Endothelial cell of umbilical vein (primary cell): ENCODE data around the gene ZBTB20.

Experiments
- CTCF ChIP-seq, 2 donors: IDR thresholded peaks; 1 replicate in 1 of 2; 2 replicates in 1 of 2; pipeline ENCODE4 v1.5.1; 2011; ENCODE audit warnings: low read length in 2 of 2, mild to moderate bottlenecking in 2 of 2, moderate library complexity in 2 of 2, control low read depth in 1 of 2, inconsistent platforms in 1 of 2, low read depth in 1 of 2; ENCODE audit not compliant: insufficient read depth in 1 of 2; ENCODE audit errors: extremely low read depth in 1 of 2
- EZH2 ChIP-seq: IDR thresholded peaks from 2 replicates; pipeline ENCODE4 v1.6.1; 2012; ENCODE audit warnings: borderline replicate concordance, low read depth, mild to moderate bottlenecking, moderate library complexity, low read length, inconsistent platforms; ENCODE audit not compliant: severe bottlenecking
- POLR2A ChIP-seq: IDR thresholded peaks from 2 replicates; pipeline ENCODE4 v1.6.1; 2012; ENCODE audit warnings: low read depth, mild to moderate bottlenecking, control low read depth, low read length

DNA sequence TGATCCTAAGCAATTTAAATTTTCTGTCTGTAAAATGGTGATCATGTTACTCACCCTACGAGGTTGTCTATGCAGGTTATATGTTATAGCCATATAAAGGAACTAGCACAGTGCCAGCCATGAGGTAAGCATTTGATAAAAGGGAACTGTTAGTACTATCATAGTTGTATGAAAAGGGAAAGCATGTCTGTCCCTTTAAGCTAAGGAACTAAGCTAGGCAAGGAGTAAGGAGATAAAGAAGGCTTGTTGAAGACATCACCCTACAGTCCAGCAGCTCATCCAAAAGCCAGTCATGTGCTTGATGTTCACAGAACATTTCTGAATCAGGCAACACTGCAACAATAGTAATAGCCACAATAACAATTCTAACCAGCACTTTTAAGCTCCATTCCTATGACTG lies 243.9 kb downstream of the ZBTB20 start:
- no peak for TF ChIP-seq CTCF (IDR thresholded peaks at IDR 0.05; ENCODE audit: extremely low read depth in 1 of 2, insufficient read depth in 1 of 2, low read depth in 1 of 2, low read length in 2 of 2)
- no peak for TF ChIP-seq EZH2
- no peak for TF ChIP-seq POLR2A
